SKM-1 (cell line): ENCODE measurements around the gene ZNF674.

Experiments
- DNase-seq: peaks from one replicate; lab custom pipeline; 2025; ENCODE audit not compliant: unreplicated experiment; lab: John Stamatoyannopoulos, UW

The ZNF674 gene

DNA sequence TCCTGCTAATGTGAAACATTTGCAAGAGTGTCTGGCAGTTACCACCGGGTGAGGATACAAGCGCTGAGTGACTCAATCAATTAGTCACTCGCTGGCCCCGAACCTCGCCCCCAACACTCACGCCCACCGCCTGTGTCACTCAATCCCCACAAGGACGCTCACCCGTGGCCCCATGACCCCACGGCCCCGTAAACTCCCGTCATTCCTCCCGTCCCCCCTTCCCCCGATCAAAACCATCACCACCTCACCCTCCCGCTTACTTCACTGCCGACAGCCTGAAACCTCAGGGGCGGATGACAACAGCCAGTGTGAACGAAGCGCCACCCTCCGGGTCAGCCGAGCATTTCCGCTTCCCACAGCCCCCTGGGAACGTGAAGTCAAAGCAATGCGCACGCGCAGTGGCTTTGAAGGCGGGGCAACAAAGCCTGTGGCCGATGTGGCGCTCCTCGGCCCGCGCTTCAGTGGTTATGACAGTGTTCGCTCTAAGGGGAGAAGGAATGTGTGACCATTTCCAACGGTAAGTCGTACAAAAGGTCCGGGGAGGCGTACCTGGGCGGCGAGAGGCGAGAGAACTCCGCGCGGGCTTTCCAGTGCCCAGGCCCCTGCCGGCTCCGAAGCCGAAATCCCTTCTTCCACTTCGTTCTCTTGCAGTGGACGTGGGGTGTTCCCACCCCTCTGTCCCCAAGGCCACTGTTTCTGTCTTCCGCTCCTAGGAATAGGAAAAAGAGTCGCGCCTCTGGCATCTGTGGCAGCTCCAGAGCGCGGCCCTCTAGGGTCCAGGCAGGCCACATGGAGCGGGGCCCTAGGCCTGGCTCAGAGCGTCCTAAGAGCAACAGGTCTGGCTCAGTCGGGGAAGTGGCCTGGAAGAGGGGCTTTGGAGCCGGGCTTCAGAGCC, at the start of gene ZNF674:
ZNF674 (minus strand) TSS at position 311 of the 895 bp plus-strand sequence. CDS start 3,334 bp downstream, outside the sequence.
- peak; percentile 45 for DNase-seq

- no peak for DNase-seq
Measured at GRCh38 chrX:46589977-46590723, 44.9 kb upstream of the ZNF674 start.

DNA sequence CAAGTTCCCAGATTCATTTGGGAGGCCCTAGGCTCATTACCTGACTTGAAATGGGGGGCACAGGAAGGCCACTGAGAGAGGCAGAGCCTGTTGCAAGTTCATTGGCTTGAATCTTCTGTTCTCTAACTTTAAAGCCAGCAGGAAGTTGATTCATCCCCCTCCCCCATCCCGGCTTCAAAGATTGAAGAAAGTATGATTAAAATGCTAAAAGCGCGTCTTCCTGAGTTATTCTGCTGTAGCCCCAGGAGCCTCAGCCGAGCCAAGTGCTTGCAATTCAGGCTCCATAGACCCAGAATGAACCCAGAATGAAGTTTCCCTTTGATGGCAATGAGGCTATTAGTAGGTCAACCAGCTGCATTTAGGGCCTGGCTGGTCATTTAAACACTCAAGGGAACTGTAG, 43.0 kb upstream of the ZNF674 start:
- DNase-seq, result no peak

GRCh38 chrX:46587753-46588171, 42.5 kb upstream of the ZNF674 start:
- no peak for DNase-seq

GRCh38 chrX:46587158-46587557, 41.9 kb upstream of the ZNF674 start:
- no peak for DNase-seq

DNA sequence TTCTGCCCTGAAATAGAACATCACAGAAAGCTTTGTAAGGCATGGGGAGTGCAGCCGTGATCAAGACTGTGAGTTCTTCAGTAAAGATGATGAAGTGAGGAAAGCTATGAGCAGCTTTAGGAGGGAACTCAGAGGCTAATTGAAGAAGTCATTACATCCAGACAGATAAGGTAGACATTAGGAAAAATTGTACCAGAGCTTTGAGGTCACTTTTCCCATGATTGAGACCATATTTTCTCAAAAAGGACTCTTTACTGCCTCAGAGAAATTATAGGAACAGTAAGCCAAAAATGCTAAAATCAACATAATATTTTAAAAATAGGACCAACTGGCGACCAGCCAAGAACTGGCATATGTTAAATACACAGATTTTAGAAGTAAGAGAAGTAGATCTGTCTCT, 39.5 kb upstream of the ZNF674 start:
- DNase-seq, result no peak

DNA sequence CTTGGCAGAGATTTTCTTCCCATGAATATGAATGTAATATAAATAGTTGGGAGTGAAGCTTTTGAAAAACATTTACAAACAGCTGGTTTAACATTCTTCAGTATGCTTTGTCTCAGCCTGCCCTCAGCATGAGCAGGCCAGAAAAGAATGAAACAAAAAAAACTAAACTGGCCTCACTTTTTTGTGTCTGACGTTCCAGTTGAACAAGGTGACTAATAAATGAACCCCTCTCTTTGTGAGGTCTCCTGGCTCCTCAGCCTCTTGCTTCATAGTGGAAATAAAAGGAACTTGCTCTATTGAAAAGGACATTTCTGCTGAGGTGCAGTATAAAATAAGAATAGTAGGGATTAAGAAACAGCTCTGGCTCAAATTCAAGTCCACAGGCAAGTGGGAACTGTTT, 37.7 kb upstream of the ZNF674 start:
- DNase-seq, result no peak

DNA sequence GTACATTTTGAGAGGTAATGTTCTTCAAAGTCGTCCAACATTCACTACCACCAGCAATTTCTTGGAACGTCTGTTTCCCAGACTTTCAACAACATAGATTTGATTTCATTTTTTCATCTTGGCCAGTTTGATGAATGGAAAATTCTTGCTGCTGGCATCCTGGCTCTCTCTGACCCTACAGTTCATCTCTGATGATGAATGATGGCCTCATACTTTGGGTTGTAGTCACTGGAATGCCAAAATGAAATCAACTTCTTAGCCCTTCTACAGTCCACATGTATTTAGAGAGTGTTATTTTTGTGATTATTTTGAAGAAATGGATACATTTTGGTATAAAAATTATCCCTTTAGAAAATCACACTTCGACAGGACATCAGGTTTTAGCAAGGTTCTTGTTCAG, 37.1 kb upstream of the ZNF674 start:
- no peak for DNase-seq

GRCh38 chrX:46580613-46581012, 35.4 kb upstream of the ZNF674 start:
- no peak for DNase-seq

- DNase-seq, result no peak
Measured at GRCh38 chrX:46579250-46579649, 34.0 kb upstream of the ZNF674 start.

- DNase-seq, result no peak
Measured at GRCh38 chrX:46577221-46578005, 32.2 kb upstream of the ZNF674 start.

DNA sequence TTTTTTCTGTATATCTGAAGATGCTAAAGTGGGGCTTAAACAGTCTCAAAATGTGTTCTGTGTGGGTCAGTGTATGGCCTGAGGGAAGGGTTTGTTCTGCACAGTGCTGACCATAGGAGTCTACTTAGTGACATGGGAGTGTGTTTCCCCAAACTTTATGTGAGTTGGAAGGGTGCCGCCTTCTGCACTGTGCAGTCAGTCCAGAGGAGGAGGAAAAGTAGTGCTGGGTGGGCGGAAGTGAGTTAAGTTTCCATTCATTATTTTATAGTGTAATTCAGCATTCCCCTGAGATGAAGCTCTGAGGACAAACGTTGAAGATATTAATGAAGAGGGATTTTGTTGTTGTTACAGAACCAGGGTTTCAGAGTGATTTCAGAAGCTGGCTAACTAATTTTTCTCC, 31.2 kb upstream of the ZNF674 start:
- DNase-seq, result no peak

DNA sequence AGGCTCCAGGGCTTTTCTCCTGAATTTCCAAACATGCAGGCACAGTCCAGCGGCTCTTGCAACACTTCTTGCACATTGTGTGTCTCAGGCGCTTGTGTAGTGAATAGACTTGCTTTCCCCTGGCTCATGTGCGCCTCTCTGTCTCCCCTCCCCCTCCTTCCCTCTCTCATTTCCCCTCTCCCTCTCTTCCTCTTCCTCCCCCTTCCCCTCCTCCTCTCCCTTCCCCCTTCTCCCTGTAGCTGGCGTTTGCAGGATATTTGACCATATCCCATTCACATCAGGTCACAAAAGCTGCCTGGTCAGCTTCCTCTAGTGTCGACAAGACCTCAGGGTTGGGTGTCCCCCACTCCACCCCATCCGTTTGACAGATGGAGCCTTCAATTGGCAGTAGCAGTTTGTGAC, 30.8 kb upstream of the ZNF674 start:
- DNase-seq, result no peak

DNA sequence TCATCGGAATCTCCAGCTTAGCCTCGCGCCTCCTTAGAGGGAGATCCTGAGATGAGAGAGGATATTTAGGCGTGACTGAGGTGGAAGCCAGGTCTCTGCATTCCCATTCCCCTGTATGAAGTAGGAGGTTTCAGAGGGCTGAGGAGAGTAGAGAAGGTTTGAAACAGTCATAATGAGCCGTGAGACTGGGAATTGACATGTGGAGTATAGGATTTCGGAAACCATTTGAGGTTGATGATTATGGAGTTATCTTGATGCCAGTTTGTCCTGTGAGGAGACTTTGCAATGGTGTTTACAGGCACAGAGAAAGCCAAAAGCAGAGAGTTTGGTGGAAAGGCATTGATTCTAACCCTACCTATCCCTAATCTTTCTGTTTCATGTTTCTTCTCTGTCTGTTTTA, 30.4 kb upstream of the ZNF674 start:
- DNase-seq, result no peak

- no peak for DNase-seq
Measured at GRCh38 chrX:46574774-46575381, 29.7 kb upstream of the ZNF674 start.

DNA sequence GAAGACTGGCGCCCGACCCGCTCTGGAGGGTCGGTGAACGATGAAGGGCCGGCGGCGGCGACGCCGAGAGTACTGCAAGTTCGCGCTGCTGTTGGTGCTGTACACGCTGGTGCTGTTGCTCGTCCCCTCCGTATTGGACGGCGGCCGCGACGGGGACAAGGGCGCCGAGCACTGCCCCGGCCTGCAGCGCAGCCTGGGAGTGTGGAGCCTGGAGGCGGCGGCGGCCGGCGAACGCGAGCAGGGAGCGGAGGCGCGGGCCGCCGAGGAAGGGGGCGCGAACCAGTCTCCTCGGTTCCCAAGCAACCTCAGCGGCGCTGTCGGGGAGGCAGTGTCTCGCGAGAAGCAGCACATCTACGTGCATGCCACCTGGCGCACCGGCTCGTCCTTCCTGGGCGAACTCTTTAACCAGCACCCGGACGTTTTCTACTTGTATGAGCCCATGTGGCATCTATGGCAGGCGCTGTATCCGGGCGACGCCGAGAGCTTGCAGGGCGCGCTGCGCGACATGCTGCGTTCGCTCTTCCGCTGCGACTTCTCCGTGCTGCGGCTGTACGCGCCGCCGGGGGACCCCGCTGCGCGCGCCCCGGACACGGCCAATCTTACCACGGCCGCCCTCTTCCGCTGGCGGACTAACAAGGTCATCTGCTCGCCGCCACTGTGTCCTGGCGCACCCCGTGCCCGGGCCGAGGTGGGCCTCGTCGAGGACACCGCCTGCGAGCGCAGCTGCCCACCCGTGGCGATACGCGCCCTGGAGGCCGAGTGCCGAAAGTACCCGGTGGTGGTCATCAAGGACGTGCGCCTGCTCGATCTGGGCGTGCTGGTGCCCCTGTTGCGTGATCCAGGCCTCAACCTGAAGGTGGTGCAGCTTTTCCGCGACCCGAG, 28.9 kb upstream of the ZNF674 start:
- peak; percentile 1 for DNase-seq

DNA sequence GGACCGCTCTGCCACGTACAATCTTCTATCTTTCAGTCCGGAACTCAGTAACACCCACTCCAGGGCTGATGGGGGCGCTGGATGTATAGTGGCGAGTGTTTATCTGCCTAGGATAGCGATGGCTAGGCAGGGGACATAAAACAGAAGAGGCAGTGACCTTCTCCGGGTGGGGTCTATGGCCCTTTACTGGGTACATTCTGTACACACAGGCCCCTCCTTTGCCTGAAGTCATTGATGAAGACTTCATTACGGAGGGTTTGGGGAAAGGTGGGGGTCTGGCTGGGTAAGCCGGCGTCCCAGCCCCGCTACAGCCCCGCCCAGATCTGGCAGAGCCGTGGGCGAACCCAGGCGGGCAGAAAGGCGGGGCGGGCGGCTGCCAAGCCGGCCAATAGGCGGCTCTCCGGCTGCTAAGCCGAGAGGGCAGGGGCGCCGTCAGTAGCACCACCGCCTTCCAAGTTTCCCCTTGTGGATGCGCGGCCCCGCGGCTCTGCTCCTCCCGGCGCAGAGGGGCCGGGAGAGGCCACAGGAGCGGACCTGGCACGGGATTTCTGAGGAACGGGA, 28.2 kb upstream of the ZNF674 start, which contains the start of gene CHST7:
CHST7 (plus strand) TSS at position 435 of the 561 bp plus-strand sequence. CDS start 167 bp downstream, outside the sequence.
- DNase-seq, result peak; percentile 11

- DNase-seq, result peak; percentile 11
Measured at GRCh38 chrX:46572340-46572936, 27.2 kb upstream of the ZNF674 start.
